Lower leg skin (tissue), 4 donors: Measurements from ENCODE around the gene TYW1. TPM values are rescaled to one million over a fixed set of nuclear protein-coding genes. Genes with fewer than 3 reads are reported as not detected.
"Not testable (repeated sequence)": the region's sequence is repeated elsewhere in the genome, so short reads cannot be mapped to it uniquely, and the experiment has no call there.

Experiments
- DNase-seq, 2 donors: peaks; one replicate each; pipeline ENCODE4 v3.0.0-alpha.2; 2019; ENCODE audit warnings: low spot score in 2 of 2
- H3K4me3 ChIP-seq: fragments of 200-600 bp; sonication (generic); 2 replicates; pipeline ENCODE4 v1.5.1; 2017; ENCODE audit warnings: mild to moderate bottlenecking, low read depth; ENCODE audit not compliant: poor library complexity, severe bottlenecking
- CTCF ChIP-seq, 3 donors: fragments of 450-650 bp; IDR thresholded peaks; one replicate each; pipeline ENCODE4 v1.5.1; 2016; ENCODE audit warnings: antibody characterized with exemption in 3 of 3, mild to moderate bottlenecking in 3 of 3, moderate library complexity in 2 of 3
- POLR2A ChIP-seq, 2 donors: fragments of 450-650 bp; IDR thresholded peaks; one replicate each; pipeline ENCODE4 v1.6.1; 2016 to 2017; ENCODE audit warnings: antibody characterized with exemption in 2 of 2, mild to moderate bottlenecking in 1 of 2, moderate library complexity in 1 of 2
- WGBS, 2 donors: methylation state at CpG; one replicate each; pipeline ENCODE4 v1.1.5; 2018; 5-methylcytosine and 5-hydroxymethylcytosine counted together
- intact Hi-C: fragments of 100-400 bp; cut with DNase I; formaldehyde crosslinking; loops from one replicate; pipeline ENCODE4 v1.15.0; 2023; ENCODE audit warnings: low total_unique reads
- total RNA-seq, 4 donors: library from RNA; depleted of rRNA; stranded (reverse); fragments of >200 nt; gene quantifications; one replicate each; pipeline ENCODE4 v1.1.0, GENCODE V29; 2016

The TYW1 gene
- total RNA-seq, 4 donors from 2014 or later = 11.2 to 29.0 (median 17.3) TPM

- WGBS, 2 donors = 58 to 79% methylated on average over 1 of the region's 1 CpG
- H3K4me3 ChIP-seq, intact Hi-C loops, DNase-seq: not testable (repeated sequence)
These were observed 101.4 kb downstream of the TYW1 start for GRCh38 chr7:67098031-67098430.

GRCh38 chr7:67099406-67099805 is 102.8 kb downstream of the TYW1 start:
- intact Hi-C loops, DNase-seq, H3K4me3 ChIP-seq: not testable (repeated sequence)
- WGBS, 2 donors = 97% methylated on average over 5 of the region's 5 CpGs

DNA sequence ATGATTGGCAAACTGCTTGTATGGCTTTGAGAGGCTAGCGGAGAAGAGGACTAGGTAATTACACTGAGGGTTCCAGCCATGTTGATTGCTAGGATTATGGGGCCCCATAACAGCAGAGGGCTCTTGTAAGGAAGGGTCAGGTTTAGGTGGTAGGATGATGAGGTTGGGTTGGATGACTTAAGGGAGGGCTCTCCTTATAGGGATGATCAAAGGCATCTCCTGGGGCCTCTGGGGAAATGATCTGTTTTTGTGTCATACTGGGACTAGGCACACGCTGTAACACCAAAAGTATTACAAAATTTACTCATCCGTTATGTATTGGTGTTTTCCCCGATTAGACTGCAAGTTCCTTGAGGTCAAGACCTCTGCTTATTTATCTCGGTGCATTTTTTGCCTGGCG is 103.4 kb downstream of the TYW1 start:
- intact Hi-C loops, DNase-seq, H3K4me3 ChIP-seq: not testable (repeated sequence)
- 96 to 98% methylated on average over 6 of the region's 6 CpGs for WGBS, 2 donors

- intact Hi-C loops = no loop called here
- no peak for TF ChIP-seq POLR2A (IDR thresholded peaks at IDR 0.05)
- no peak for TF ChIP-seq CTCF (IDR thresholded peaks at IDR 0.05)
These were observed 104.3 kb downstream of the TYW1 start for GRCh38 chr7:67100956-67101361.

GRCh38 chr7:67104937-67105336 is 108.3 kb downstream of the TYW1 start:
- H3K4me3 ChIP-seq, DNase-seq, intact Hi-C loops: not testable (repeated sequence)
- 86 to 88% methylated on average over 4 of the region's 4 CpGs for WGBS, 2 donors

More at GRCh38 chr7:67100956-67101361, 104.3 kb downstream of the TYW1 start:
- no peak overlapping the region for H3K4me3 ChIP-seq
- 87 to 91% methylated on average over 4 of the region's 4 CpGs for WGBS, 2 donors
- DNase-seq = no peak

DNA sequence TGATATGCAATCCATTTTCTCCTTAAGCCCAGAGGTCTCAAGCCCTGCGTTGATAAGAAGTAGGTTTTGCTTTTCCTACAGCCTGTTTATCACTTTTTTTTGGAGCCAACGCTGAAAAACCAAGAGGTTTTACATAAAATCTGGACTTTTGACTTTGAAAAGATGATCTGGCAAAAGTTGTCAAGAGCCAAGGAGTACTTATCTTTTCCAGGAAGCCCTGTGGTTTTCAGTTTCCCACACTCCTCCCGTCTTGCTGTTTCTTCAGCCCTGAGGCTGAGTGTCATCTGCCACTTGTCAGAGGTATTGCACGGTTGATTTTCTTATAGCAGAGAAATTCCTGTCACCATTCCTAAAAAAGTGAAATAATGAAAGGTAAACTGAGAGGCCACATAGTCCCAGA is 108.7 kb downstream of the TYW1 start:
- intact Hi-C loops = no loop called here
- no peak for DNase-seq
- WGBS, 2 donors = 60 to 66% methylated on average over 4 of the region's 4 CpGs
- TF ChIP-seq CTCF (IDR thresholded peaks at IDR 0.05) = no peak
- no peak for TF ChIP-seq POLR2A (IDR thresholded peaks at IDR 0.05)
- no peak overlapping the region for H3K4me3 ChIP-seq

DNA sequence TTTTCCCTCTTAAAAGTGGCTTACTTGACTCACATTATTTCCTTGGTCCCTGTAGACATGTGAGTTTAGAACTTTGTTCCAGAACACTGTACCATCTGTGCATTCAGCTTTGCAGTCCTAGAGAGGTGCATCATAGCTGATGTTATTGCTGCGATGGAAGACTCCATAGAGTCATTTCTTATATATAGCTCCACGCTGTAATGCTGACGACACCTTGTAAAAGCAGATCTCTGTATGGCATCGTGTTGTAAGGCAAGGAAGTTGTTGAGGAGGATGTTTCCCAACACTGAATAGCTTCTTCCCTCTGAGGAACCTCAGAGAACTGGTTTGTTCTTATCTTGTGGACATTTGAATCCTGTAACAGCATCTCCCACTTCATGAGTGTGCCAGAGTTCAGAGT is 109.6 kb downstream of the TYW1 start:
- 92 to 100% methylated on average over 4 of the region's 4 CpGs for WGBS, 2 donors
- H3K4me3 ChIP-seq, DNase-seq, intact Hi-C loops: not testable (repeated sequence)

- WGBS, 2 donors = 97 to 100% methylated on average over 2 of the region's 2 CpGs
- intact Hi-C loops, DNase-seq: not testable (repeated sequence)
These were observed 114.7 kb downstream of the TYW1 start for GRCh38 chr7:67111342-67111741.

DNA sequence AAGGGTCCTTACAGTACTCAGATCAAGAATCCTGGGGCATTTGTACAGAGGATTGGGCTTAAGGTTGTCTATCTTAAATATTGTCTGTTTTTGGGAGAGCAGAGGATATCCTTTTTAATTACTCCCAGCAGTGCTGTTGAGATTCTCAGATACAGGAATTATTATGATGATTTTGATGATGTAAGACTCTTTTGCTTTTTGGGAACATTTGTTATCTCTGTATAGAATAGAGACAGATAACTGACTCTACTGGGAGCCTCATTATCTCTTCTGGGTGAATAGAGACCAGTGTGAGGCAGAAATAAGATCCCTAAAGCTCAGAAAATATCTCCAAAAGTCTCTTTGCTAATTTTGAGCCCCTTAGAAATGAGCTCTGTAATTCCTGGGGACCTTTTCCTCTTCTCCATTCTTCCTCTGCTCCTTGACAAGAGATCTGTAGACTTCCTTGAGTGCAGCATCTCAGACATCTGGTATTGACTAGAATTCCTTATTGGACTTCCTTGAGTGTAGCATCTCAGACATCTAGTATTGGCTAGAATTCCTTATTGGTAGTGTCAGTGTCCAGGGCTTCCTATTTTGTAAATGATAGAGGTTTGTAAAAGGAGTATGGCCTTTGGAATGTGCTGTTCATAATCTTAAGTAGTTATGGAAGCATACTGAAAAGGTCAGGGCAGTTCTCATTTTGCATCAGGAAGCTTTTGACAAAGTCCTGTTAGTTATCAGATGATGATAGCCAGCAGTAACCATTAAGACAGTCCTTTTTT is 118.0 kb downstream of the TYW1 start:
- intact Hi-C loops, H3K4me3 ChIP-seq, DNase-seq: not testable (repeated sequence)

More at GRCh38 chr7:67111342-67111741, 114.7 kb downstream of the TYW1 start:
- not testable (repeated sequence) for H3K4me3 ChIP-seq

GRCh38 chr7:67120491-67120890 is 123.9 kb downstream of the TYW1 start:
- H3K4me3 ChIP-seq, intact Hi-C loops, DNase-seq: not testable (repeated sequence)
- WGBS, 2 donors = 83 to 87% methylated on average over 2 of the region's 2 CpGs

DNA sequence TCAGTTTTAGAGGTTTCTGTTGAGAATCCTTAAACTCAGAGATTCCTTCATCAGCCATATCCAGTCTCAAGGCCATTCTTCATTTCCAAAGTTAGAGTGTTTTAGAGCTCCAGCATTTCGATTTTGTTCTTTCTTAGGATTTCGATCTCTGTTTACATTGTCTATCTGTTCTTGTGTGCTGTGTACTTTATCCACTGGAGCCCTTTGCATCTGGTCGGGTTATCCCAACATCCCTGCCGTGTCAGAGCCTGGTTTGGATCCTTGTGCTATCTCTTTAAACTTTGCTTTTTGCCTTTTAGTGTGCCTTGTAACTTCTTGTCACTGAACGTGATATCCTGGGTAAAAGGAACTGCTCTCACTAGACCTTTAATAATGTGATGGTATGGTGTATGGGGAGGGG is 131.6 kb downstream of the TYW1 start:
- WGBS, 2 donors = 88 to 90% methylated on average over 5 of the region's 5 CpGs
- DNase-seq, H3K4me3 ChIP-seq, intact Hi-C loops: not testable (repeated sequence)

GRCh38 chr7:67130766-67131165 is 134.1 kb downstream of the TYW1 start:
- intact Hi-C loops, DNase-seq, H3K4me3 ChIP-seq: not testable (repeated sequence)
- WGBS, 2 donors = 73 to 80% methylated on average over 1 of the region's 1 CpG

DNA sequence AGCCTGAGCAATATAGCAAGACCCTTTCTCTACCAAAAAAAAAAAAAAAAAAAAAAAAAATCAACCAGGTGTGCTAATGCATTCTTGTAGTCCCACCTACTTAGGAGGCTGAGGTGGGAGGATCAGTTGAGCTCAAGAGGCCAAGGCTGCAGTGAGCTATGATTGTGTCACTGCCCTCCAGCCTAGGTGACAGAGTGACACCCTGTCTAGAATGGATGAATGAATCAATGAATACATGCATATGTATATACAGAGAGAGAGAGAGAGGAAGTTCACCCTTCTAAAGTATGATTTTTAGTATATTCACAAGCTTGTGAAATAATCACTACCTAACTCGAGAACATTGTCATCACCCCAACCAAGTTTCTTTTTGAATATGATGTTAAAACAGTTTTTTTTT is 138.3 kb downstream of the TYW1 start:
- intact Hi-C loops, H3K4me3 ChIP-seq, DNase-seq: not testable (repeated sequence)
- 86 to 94% methylated on average over 1 of the region's 1 CpG for WGBS, 2 donors
